Hepatic stellate cell (primary cell): ENCODE results near the gene ENTR1.

ENCODE experiments used
- DNase-seq: peaks from one replicate; pipeline ENCODE4 v3.0.0; 2011; ENCODE audit warnings: low spot score

The ENTR1 gene

DNA sequence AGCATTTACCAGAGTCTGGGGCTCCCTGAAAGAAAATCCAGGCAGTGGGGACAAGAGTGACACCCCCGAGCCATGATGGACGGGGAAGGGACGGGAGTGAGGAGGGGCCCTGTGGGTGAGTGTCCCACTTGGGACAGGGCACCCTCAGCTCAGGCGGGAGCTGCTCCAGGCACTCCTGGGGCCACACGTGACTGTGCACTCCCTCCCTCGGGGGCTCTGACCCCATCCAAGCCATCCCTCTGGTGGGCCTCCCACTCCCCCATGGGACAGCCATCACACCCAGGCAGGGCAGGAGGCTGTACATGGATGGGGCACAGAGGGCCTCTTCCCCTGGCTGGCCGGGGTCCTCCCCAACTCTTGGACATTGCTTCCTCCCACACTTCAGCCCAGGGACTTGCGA, 34.0 kb downstream of the ENTR1 start:
- DNase-seq, result no peak

DNA sequence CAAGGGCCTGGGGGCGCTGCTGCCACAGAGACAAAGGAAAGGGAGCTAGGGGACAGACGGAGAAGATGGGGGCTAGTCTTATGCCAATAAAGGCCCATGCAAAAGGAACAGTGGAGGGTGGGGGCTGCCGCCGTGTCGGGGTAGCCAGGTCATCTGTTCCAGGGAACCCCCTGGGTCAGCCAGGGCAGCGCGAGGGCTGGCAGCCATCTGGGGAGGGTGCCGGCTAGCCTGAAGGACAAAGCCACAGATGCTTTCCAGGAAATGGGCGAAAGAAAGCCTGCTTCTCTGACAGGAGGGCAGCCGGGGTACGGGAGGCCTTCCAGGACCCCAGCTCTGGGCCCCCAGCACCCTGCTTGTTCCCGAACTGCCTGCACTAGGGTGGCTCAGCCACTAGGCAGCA, 35.3 kb downstream of the ENTR1 start:
- no peak for DNase-seq

DNA sequence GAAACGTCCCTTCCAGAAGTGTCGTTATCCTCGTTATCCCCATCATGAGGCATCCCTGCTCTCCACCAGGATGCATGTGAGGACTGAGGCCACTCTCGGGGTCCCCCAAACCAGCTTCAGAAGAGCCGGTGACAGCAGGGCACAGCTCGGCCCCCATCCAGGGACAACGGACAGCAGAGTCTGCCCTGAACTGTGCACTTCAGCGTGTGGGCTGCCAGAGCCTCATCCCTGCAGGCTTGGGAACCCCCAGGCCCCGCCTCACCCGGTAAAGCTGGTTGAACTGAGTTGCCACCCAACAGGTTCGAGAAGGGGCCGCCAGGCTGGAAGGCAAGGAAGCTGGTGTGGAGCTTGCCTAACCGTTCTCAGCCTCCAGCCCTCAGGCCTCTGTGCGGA, 36.2 kb downstream of the ENTR1 start:
- no peak for DNase-seq

DNA sequence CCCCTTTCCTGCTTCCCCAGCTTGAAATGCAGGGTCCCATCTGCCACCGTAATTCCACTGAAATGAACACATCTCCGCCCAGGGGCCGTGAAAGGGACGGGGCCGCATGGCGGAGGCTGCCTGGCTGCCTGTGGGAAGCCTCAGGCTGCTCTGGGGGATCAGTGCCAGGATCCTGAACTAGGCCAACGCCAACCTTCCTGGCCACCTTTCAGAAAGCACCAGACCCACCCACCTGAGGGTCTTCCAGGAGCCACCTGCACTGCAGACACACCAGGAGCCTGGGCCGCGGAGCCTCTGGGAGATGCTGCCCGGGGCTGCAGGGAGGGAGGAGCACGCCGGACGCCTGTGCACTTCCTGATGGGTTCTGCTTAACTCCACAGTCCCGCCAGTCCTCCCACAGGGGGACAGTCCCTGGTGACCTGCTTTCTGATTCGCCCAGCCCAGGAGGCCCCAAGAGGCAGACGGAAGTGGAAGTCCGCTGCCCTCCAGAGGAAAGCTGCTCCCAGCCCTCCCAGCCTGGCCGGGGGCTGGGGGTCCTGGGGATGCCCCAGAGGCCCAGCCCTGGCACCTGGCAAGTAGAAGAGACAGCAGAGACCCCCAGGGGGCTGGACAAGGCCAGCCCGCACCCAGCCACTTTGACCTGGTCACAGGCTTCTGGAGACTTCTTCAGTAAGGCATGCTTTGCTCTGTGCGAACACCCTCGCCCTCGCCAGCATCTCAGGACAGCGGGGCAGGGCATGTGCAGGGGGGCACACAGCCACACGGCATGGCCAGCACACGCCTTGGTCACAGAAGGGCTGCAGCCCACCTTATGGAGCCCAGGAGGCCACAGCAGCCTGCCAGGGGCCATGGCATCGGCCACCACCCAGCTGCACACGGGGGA, 36.9 kb downstream of the ENTR1 start, which contains the start of gene CARD9:
CARD9 (minus strand) TSS at position 370 of the 883 bp plus-strand sequence. CDS start 1,591 bp downstream, outside the sequence.
- peak; percentile 49 for DNase-seq

DNA sequence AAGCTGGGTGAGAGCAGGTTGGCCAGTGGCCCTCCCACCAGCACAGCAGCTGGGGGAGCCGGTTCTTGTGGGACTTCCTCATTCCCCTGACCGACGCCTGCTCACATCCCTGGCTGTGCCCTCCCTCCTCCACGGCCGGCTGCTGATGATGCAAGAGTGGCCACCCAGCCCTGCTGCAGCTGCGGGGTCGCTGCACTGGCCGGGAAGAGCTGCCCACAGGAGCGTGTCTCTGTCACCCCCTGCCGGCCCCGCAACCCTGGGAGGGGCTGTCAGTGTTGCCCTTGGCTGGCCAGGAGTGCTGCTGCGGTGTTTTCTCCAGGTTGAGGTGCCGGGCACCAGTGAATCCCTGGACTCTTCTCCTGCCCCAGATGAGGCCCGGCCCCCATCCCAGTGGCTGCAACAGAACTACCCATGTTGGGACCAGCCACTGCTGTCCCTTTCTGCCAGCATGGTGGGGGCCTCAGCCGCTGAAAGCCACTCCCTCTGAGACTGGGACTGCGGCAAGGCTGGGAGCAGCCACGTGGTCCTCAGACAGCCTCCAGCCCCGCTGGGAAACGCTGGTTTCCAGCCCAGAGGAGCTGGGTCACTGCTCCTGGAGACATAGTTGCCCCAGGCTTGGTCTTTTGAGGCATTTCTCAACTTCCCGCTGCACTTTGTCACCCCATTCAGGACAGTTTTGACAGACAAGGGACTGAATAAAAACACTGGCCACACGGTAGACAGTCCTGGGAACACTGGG, 37.7 kb downstream of the ENTR1 start:
- DNase-seq, result peak; percentile 92

DNA sequence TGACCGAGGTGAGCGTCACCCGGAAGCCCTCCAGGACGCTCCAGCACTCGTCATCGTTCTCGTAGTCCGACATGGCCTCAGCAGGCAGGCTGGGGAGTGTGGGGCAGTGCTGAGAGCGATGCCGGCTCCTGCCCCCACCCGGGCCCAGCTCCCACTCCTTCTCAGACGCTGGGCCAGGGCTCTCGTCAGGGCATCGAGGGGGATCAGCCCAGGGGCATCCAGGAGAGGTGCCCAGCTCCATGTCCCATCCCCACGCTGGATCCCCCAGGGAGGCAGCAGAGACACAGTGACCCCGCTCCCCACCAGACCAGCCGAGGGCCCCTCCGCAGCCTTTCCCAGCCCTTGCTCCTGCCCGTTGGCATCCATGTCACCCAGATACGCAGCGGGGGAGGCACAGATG, 38.4 kb downstream of the ENTR1 start:
- no peak for DNase-seq

DNA sequence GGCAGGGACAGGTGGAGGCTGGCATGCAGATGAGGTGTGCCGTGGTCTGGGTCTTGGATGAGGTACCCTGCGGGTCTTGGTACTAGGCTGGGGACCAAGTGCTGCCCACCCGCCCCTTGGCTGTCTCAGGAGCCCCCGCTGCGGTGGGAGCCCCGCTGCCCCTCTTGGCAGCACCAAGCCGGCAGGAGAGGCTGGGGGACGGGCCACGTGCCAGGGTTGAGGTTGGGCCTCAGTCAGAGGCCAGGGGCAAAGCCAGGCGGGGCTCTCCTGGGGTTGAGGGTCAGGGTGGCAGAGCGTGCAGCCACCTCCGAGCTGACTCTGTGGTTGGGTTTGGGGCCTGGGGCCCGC, 38.9 kb downstream of the ENTR1 start:
- no peak for DNase-seq

DNA sequence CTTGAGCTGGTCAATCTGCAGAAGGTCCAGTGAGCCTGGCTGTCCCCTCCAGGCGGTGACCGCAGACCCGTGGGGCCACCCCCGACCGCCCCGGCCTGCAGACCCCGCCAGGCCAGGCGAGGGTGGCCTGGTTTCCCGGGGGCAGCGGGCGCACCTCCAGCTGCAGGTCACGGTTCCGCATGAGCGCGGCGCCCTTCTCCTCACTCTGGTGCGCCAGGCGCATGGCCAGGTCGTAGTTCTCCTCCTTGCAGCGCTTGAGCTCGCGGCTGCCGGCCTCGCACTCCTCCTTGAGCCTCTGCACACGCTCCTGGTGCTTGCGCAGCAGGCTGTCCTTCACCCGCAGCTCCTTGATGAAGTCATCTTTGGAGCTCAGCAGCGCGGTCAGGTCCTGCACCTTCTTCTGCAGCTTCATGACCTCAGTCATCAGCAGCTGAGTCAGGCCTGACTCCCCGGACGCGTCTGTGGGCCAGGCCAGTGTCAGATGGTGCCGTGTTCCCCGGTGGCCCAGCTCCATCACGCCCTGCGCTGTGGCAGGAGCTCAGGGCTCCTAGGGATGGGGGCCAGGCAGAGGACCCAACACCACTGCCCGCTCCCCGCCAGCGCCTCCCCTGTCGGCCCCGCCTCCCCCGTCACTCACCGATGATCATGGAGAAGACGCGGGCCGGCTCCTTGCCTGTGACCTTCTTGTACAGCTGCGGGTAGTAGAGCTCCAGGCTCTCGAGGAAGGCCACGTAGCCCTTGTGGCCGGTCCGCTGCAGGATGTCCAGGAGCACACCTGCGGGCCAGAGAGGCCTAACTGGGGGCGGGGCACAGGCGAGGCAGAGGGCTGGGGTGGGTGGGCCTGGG, 39.5 kb downstream of the ENTR1 start:
- no peak for DNase-seq

DNA sequence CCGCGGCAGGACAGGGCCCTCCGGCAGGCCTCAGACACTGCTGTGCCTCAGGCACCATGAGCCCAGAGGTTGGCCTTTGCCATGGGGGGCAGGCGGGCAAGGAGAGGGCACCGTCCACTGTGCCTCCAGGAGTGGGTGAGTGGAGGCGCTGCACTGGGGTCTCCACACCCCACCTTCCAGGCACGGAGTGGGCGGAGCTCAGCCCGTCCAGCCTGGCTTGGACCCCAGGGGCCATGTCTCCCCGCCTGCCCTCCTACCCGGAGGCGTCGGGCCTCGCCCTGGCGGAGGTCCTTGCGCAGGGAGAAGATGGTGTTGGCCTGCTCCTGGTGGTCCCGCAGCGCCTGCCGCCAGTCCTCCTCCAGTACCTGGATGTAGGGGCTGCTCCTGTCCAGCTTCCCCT, 40.4 kb downstream of the ENTR1 start:
- no peak for DNase-seq

DNA sequence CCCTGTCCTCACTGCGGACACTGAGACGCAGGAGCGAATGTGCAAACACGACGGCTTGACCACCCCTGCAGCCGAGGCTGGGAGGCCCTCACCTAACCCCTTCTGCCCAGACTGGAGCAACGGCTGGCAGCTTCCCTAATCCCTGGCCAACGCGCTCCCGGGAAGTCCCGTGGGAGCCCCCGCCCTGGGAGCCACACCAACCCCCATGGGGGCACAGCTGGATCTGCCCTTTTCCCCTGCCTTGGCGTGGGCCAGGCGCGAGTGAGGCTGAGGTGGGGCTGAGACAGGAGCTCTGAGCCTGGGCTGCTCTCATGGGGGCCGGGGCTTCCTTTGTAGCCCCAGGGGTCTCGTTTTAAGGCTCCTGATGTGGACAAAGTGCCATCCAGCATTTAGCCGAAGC, 42.2 kb downstream of the ENTR1 start:
- no peak for DNase-seq

DNA sequence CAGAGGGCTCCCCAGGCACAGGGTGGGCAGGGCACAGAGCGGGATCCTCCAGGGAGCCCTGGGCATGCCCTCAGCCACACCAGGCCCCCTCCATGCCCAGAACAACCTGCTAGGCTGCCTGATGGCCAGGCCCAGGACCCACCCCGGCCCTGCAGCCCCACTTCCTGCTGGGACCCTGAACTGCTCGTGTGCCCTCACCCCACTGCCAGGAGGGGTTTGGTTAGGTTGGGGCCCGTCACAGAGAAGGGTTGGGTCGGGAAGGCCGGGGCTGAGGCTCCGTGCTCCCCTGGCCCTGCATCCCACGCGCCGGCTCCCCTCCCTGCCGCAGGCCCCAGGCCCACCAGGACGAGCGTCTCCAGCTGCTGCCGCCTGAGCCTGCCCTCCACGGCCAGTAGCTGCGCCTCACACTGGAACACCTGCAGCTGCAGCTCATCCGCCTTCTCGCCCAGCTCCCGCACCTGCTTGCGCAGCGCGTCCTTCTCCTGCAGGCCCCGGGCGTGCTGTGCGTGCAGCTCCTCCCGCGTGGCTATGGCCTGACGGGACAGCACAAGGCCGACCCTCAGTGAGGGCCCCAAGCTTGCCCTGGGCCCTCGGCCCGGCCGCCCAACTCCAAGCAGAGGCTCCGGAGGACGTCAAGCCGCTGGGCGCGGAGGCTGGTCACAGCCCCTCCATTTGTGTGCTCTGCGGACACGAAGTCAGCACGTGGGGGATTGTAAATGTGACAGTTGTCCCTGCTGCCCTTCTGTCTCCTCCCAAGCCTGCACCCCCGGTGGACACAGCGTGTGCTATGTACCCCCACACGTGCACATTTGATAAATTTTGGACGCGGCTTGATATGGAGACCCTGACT, 42.9 kb downstream of the ENTR1 start:
- DNase-seq, result no peak

DNA sequence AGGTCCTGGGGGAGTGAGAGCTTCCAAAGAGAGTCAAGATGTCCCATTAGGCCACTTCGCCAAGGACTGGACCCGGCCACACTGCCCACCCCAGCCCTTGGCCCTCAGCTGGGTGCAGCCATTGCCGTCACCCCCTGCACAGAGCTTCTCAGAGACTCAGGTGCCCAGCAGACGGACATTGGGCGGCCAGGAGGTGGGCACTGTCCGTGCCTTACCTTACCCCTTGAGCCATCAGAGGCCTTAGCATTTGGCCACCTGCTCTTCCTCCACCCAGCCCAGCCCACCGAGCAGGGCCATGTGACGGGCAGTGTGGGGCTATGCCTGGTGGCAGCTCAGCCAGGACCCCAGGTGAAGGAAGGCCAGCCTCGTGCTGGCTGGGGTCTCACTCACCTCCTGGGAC, 43.6 kb downstream of the ENTR1 start:
- DNase-seq, result no peak

DNA sequence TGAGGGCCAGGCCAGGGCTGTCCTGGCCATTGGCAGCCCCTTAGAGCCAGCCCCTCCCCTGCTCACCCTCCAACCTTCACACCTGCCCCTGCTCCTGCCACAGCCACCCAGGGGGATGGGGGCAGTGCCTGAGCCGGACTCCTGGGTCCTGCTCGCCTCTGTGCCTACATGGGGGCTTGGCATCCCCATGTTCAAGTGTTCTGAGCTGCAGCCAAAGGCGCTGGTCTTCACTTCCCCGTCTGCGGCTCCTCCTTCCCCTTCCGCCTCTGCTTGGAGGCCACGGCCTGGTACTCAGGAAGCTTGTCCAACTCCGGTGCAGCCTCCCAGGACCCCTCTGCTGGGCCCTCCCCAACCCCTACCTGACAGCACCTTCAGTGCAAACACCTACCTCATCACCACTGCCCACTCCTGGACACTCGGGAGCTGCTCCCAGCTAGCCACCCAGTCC, 44.6 kb downstream of the ENTR1 start:
- no peak for DNase-seq

DNA sequence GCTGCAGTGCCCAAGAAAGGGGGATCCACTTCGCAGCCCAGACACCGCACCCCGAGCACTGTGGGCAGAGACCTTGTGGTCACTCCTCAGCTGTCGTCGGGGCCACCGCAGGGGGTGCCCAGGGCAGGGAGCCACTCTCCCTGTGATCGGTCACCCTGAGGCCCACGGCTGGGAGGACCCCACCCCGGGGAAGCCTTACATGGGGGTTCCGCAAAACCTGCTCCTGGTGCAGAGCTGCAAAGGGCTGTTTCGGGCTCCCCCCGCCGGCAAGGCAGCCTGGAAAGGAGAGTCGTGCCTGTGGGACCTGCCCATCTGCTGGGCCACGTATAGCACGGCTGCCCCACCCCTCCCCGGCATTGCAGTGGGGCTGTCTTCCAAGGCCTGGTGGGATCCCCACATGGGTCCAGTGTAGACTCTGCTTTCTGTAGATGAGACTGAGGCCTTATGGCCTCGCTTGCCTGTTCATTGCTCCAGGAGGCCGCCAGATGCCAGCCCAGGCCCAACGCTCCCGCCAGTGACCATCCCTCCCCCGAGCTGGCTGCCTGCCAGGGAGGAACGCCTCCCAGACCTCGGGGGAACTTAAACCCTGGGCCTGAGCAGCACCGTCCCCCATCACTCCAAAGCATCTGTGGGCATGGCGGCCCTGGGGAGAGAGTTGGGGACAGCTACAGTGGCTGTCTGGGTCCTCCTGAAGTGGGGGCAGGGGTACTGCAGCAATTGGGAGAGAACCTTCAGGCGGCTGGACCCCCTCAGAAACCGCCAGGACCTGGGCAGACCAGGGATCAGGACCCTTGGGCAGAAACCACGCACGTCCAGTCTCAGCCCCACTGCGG, 45.3 kb downstream of the ENTR1 start:
- DNase-seq, result no peak

DNA sequence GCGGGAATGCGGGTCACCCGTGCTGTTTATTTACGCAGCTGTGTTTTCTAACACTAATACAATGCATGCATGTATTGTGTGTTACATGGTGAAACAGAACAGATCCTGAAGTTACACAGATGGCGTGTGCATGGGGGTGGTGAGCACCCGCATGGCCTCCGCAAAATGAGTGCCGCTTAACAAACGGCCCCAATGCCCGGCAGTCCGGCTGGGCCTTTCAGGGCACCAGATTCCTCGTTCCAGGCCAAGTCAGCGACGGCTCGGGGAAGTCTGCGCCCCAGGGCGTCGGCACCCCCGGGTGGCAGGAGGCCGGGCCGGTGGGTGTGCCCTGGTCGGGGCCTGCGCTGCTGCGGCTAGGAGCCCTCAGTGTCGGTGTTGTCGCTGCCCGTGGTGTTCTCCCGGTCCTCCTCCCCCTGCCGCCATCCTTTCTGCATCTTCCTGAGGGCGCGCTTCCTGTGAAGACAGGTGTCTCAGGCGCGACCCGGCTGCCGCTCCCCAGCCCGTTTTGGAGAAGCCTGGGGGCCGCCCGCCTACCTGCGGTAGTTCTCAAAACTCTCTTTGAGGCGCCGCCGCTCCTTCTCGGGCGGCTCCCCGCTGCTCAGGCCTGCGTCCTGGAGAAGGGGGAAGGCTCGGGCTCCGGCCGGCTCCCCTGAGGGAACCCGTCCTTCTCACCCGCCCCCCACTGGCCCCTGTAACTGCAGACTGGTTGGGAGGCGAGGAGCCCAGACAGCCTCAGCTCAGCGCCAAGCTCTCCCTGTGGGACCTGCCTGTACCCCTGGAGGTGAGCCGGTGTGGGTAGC, 46.3 kb downstream of the ENTR1 start:
- DNase-seq, result no peak

DNA sequence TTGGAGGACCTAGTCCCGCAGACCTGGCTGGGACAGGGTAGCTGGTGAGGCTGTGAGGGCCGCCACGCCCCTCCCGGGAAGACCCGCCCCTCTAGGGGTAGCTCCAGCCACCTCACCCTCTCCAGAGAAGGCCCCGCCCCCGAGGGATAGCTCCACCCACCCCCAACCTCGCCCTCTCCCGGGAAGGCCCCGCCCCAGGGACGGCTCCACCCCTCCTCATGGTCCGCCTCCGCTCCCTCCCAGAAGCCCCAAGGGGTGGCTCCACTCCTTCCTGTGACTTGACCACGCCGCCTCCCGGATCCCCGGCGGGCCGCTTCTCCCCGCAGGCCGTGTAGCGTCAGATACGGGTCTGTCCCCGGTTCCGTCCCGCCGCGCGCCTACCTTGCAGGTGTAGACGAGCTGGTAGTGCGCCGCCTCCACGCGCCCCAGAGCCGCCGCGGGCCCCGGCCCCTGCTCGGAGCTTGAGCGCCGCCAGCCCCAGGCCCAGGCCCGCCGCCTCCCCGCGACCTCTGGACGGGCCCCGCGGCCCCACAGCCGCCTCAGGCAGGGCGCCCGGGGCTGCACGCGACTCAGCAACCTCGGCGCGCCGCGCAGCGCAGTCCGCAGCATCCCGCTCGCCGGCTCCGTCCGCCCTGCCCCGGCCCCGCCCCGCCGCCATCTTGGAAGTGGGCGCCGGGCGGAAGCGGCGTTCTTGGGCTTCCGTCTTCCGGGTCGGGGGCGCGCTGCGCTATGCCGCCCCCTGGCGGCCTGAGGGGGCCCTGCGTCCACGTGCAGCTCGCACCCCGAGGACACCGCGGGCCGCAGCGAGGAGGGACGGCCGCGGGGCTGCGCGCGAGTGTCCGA, 47.1 kb downstream of the ENTR1 start, which contains the start of gene DNLZ:
DNLZ (minus strand) TSS at position 639 of the 843 bp plus-strand sequence; CDS start at position 609, 30 bp downstream.
- peak; percentile 99 for DNase-seq

DNA sequence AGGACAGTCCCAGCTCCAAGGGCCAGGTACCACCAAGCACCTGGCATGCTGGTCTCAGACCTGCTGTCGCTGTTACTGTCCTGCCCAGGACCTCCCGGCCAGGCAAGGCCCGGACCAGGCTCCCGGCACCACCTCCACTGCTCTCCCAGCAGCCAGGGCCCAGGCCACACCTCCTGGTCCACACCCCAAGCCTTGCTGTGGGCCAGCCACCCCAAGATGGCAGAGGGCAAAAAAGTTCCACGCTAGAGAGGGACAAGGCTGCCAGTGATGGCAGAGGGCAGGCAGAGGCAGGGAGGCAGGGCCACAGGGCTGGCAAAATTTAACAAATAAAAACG, 48.0 kb downstream of the ENTR1 start:
- no peak for DNase-seq

DNA sequence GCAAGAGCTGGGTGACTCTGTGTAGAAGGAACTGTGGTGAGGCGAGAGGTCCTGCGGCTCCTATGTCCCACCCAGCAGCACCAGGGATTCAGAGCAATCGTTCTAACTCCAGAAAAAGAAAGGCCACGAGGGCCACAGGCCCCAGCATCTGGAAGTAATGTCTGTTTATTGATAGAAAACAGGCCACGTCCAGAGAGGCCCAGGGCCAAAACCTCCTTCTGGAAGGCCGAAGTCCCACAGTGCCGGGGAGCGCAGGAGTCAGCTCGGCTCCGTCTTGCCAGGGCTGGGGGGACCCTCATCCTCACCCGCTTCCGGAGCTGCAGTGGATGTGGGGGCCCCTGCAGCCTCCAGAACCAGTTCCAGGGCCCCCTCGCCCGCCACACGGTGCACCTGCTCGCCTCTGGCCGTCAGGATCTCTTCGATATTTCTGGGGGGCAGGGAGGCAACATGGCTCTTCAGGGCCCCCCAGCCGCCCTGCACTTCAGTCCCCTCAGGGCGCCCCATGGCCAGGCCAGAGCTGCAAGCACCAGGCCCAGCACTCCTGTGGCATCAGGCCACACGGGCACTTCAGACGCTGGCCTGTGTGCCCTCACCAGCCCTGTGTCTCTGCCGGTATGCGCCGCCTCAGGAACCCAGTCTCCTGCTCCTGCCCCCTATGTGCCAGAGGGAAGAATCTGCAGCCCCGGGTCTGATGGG, 48.5 kb downstream of the ENTR1 start:
- peak; percentile 42 for DNase-seq
